Measurements from ENCODE around the gene SLC23A1.
"Not testable (repeated sequence)": the region's sequence is repeated elsewhere in the genome, so short reads cannot be mapped to it uniquely, and the experiment has no call there.

The SLC23A1 gene

GRCh38 chr5:139383275-139383992, at the start of gene SLC23A1:
Gene SLC23A1, minus strand, starts transcription at chr5:139383297. Its CDS starts 44 bp downstream, at chr5:139383253.
- no peak for DNase-seq (ENCODE audit: low spot score)

DNA sequence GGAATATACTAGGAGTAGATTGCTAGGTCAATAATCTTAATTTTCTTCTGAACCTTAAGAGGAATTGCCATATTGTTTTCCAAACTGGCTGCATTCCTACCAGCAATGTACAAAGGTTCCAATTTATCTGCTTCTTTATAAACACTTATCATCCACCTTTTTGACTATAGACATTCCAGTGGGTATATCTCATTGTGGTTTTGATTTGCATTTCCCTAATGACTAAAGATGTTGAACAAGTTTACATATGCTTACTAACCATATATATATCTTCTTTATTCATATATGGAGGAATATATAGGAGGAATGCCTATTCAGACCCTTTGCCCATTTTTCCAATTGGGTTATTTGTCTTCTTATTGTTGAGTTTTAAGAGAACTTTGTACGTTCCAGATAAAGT, 48.6 kb upstream of the SLC23A1 start:
- no peak for DNase-seq (ENCODE audit: low spot score)

DNA sequence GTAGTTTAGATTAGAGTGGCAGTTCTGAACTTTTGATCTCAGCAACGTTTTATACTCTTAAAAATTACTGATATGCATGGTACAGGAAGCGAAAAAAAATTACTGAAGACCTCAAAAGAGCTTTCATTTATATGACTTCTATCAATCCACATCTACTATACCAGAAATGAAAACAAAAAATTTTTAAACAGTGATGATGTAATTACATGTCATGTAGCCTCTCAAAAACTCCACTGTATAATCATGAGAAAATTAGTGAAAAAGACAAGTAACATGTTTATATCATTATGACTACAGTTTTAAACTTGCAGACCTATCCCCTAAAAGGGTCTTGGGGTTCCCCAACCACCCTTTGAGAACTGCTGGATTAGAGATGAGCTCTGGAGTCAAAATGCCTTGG, 46.9 kb upstream of the SLC23A1 start:
- no peak for DNase-seq (ENCODE audit: low spot score)

DNA sequence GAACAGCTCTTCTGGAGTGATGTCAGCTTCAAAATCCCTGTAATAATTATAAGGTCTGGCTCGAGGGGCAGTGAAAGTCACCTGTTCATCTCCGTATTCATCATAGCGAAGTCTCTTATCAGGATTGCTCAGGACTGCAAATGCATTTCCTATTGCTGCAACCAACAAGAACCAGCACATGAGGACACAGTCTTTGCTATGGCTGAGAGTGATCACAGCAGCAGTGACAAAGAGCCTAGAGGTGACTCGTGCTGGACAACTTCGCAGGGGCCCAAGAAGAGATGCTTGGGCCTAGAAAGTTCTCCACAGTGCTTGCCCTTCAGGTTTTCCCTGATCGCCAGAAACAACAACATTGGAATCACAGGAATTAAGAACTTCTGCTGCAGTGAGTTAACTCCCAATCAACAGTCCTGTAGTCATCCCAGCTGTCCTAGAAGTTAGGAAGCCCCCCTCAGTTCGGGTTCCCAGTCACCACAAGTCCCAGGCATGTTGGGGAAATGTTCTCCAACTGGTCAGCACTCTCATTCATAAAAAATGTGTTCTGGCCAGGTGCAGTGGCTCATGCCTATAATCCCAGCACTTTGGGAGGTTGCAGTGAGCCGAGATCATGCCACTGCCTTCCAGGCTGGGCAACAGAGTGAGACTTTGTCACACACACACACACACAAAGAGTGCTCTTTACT, 43.2 kb upstream of the SLC23A1 start:
- DNase-seq (ENCODE audit: low spot score) = no peak

- DNase-seq (ENCODE audit: low spot score) = no peak
These were observed 42.4 kb upstream of the SLC23A1 start for GRCh38 chr5:139425497-139425896.

GRCh38 chr5:139422307-139422893, 39.3 kb upstream of the SLC23A1 start:
- DNase-seq (ENCODE audit: low spot score) = peak; percentile 79

- DNase-seq (ENCODE audit: low spot score) = no peak
These were observed 36.4 kb upstream of the SLC23A1 start for GRCh38 chr5:139419226-139420192.

- DNase-seq (ENCODE audit: low spot score) = no peak
These were observed 35.7 kb upstream of the SLC23A1 start for GRCh38 chr5:139418793-139419192.

GRCh38 chr5:139417214-139417613, 34.1 kb upstream of the SLC23A1 start:
- no peak for DNase-seq (ENCODE audit: low spot score)

GRCh38 chr5:139416651-139417050, 33.6 kb upstream of the SLC23A1 start:
- no peak for DNase-seq (ENCODE audit: low spot score)

DNA sequence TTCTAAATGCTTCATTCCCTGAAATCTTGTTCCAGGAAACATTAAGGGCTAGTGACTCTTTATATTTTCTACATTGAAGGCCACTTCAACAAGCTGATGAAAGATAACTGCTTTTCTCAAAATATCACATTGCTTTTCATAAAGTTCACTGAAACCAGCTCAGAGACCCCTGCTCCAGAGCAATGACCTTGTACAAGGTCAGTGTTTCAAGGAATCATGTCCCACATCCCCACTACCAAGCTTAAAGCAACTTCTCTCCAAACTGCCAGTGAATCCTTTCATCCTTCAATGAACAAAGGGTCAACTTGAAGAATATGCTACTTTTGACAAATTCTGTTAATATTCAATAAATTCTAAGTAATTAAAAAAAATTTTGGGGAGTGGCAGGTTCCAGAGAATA, 32.8 kb upstream of the SLC23A1 start:
- DNase-seq (ENCODE audit: low spot score) = no peak

DNA sequence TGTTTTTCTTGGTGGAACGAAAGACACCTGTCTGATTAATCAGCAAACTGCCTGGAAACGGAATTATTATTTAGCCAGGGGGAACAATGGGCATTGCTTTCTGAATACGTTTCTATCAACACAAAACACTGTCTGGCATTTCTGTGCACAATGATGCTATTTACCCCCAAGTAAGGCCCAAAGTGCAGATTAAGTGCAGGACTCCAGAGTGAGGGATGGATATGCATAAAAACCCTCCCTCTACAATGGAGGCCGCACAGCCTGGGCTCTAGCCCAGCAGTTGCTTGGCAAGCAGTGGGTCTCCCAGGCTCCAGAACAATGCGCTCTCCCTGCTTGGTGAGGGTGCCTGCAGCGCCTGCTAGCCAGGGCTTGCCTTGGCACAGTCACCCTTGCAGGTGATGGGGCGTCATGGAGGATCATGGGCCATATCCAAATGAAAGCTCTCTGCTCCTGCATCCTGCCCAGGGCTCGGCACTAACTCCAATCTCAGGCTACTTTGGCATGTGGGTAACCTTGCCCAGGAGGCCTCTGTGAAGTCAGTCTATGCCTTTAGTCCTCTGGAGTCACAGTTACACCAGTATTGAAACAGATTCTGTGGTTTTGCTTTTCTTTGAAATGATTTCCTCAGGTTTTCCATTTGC, 32.2 kb upstream of the SLC23A1 start:
- no peak for DNase-seq (ENCODE audit: low spot score)

GRCh38 chr5:139414581-139415130, 31.6 kb upstream of the SLC23A1 start:
- DNase-seq (ENCODE audit: low spot score) = no peak

DNA sequence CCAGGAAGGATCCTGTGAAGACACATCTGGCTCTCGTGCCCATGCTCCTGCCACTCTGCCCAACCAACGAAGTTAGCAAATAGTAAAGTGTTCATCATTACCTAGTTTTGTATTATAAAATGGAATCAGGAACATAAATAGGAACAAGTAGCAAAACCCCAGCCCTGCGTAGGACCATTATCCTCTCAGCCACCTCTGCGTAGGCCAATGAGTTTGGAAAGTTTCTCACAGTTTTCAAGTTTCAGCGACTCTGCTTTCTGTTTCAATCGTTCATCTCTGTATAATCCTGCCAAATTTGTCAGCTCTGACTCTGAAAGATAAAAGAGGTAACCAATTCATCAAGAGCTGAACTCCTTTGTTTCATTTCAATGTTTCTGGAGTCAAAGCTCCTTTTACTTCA, 30.9 kb upstream of the SLC23A1 start:
- no peak for DNase-seq (ENCODE audit: low spot score)

DNA sequence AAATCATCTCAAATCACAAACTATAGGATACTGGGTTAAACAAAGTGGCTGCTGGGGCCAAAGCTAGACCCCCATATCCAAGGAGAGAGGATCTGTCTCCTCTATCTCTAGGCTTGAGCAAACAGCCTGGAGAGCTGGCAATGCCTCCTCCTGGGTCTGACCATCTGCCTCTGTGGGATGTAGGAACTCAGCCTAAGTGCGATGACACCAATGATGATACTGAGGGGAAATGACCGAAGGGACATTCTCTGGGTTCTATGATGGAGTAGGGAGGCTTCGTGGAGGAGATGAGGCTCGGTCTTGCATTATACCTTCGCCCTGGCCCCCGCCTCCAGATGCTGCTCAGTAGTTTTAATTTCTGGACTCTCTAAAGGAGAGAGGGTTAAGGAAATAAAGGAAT, 30.1 kb upstream of the SLC23A1 start:
- DNase-seq (ENCODE audit: low spot score) = no peak

DNA sequence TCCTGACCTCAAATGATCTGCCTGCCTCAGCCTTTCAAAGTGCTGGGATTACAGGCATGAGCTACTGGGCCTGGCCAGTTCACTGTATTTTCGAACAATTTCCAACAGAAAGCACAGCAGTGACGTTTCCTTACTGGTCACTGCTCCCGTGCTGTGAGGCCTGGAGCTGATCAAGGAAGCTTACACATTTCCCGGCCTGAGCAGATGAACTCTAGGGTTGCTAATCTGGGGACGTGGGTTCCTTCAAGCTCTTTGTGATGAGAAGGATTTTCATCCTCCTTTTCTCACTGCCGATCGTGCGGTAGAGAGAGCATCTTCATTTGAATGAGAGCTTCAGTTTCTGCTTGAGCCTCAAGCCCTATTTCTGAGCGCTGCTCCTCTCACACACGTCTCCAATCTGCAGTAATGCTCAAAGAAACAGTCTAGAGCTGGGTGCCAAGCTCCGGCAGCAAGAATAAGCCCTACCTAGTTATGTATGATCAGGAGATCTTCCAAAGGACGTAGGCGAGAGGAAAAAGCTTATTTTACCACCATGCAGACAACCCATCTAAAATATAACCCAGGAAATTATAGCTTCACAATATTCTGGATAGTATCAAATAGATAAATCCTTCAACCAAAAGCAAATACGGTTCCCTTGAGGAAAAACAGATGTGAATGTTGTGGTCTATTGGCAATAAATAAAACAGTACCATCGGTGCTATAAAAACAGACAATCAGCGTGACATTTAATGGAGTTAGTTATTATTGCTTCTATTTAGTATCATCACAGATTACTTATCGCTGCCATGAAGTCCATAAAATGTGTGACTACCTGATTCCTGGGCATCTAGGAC, 28.1 kb upstream of the SLC23A1 start:
- no peak for DNase-seq (ENCODE audit: low spot score)

GRCh38 chr5:139410121-139410992, 27.3 kb upstream of the SLC23A1 start:
- DNase-seq (ENCODE audit: low spot score) = no peak

DNA sequence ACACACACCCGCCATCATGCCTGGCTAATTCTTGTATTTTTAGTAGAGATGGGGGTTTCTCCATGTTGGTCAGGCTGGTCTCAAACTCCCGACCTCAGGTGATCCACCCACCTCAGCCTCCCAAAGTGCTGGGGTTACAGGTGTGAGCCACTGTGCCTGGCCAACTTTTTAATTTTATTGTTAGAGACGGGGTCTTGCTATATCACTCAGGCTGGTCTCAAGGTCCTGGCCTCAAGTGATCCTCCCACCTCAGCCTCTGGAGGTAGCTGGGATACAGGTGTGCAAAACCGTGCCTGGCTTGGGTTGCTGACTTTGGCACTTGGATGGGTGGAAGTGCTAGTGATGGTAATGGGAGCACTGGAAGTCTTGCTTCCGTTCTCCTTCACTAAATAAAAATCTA, 26.0 kb upstream of the SLC23A1 start:
- not testable (repeated sequence) for DNase-seq (ENCODE audit: low spot score)

DNA sequence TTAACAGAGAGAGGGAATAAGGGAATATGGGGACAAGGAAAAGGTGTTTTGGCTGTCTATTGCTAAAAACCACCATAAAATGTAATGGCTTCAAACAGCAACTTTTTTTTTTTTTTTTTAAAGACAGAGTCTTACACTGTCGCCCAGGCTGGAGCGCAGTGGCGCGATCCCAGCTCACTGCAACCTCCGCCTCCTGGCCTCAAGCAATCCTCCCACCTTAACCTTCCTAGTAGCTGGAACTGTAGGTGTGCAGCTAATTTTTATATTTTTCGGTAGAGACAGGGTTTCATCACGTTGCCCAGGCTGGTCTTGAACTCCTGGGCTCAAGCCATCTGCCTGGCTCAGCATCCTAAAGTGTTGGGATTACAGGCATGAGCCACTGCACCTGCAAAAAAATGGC, 25.1 kb upstream of the SLC23A1 start:
- DNase-seq (ENCODE audit: low spot score) = no peak

Data from iPS-NIHi11 (cell line).